CD14-positive monocyte (primary cell): Measurements from ENCODE around the gene MAPKAPK3. TPM values are rescaled to one million over a fixed set of nuclear protein-coding genes. Genes with fewer than 3 reads are reported as not detected.

Experiments used
- DNase-seq, 3 donors: peaks; one replicate each; pipeline ENCODE4 v3.0.0-alpha.2; 2011 to 2022
- H2AFZ ChIP-seq: 2 replicates; pipeline ENCODE4 v1.6.0; 2012; ENCODE audit warnings: mild to moderate bottlenecking, low read depth, low read length, inconsistent platforms; ENCODE audit not compliant: insufficient read depth, poor library complexity, severe bottlenecking
- H3K27ac ChIP-seq, 2 donors: 1 replicate in 1 of 2; 2 replicates in 1 of 2; pipeline ENCODE4 v1.5.1; 2012 to 2013; ENCODE audit warnings: low read length in 2 of 2, control low read depth in 1 of 2, inconsistent platforms in 1 of 2, low read depth in 1 of 2, mild to moderate bottlenecking in 1 of 2
- H3K27me3 ChIP-seq, 2 donors: one replicate each; pipeline versions ENCODE4 v1.6.0 to v1.6.1; 2011 to 2013; ENCODE audit warnings: low read length in 2 of 2; ENCODE audit not compliant: control insufficient read depth in 2 of 2, insufficient read depth in 2 of 2
- H3K36me3 ChIP-seq, 2 donors: replicated peaks in 1 of 2; 1 replicate in 1 of 2; 2 replicates in 1 of 2; pipeline versions ENCODE4 v1.5.1 to v1.6.1; 2012 to 2013; ENCODE audit warnings: low read length in 2 of 2, control low read depth in 1 of 2, inconsistent platforms in 1 of 2, mild to moderate bottlenecking in 1 of 2; ENCODE audit not compliant: insufficient read depth in 2 of 2, control insufficient read depth in 1 of 2
- H3K4me1 ChIP-seq, 2 donors: 1 replicate in 1 of 2; 2 replicates in 1 of 2; pipeline versions ENCODE4 v1.5.1 to v1.6.1; 2012 to 2013; ENCODE audit warnings: low read length in 2 of 2, control low read depth in 1 of 2, inconsistent platforms in 1 of 2, mild to moderate bottlenecking in 1 of 2, moderate library complexity in 1 of 2; ENCODE audit not compliant: insufficient read depth in 2 of 2, control insufficient read depth in 1 of 2
- H3K4me2 ChIP-seq: replicated peaks from 2 replicates; pipeline ENCODE3; 2012; ENCODE audit warnings: low read length, moderate library complexity, mild to moderate bottlenecking; ENCODE audit not compliant: poor library complexity, severe bottlenecking; ENCODE audit errors: extremely low read depth
- H3K4me3 ChIP-seq, 3 experiments: fragments of 200-600 bp in 1 of 3; sonication (generic) in 1 of 3; replicated peaks in 1 of 3; 1 replicate in 2 of 3; 2 replicates in 1 of 3; pipeline ENCODE4 v1.5.1; 2011 to 2013; ENCODE audit warnings: low read length in 3 of 3, mild to moderate bottlenecking in 3 of 3, control low read depth in 2 of 3, low read depth in 2 of 3, inconsistent platforms in 1 of 3, moderate library complexity in 1 of 3
- H3K79me2 ChIP-seq: 2 replicates; pipeline ENCODE4 v1.6.0; 2012; ENCODE audit warnings: mild to moderate bottlenecking, control low read depth, inconsistent platforms, low read length, moderate library complexity; ENCODE audit not compliant: insufficient read depth
- H3K9ac ChIP-seq: 2 replicates; pipeline ENCODE4 v1.6.0; 2017; ENCODE audit warnings: low read length, mild to moderate bottlenecking; ENCODE audit not compliant: insufficient read depth, poor library complexity, severe bottlenecking
- H3K9me3 ChIP-seq, 2 donors: replicated peaks in 1 of 2; 1 replicate in 1 of 2; 2 replicates in 1 of 2; pipeline versions ENCODE4 v1.5.1 to v1.6.1; 2012 to 2013; ENCODE audit warnings: low read length in 2 of 2, control low read depth in 1 of 2; ENCODE audit not compliant: control insufficient read depth in 1 of 2, insufficient read depth in 1 of 2
- H4K20me1 ChIP-seq: 2 replicates; pipeline ENCODE4 v1.6.0; 2012; ENCODE audit warnings: mild to moderate bottlenecking, low read length, control low read depth, moderate library complexity; ENCODE audit not compliant: insufficient read depth
- H3K27ac Mint-ChIP-seq, 7 donors: one replicate each; pipeline ENCODE4 v1.8.0; 2020; ENCODE audit warnings: mild to moderate bottlenecking in 7 of 7, mixed read lengths in 7 of 7, moderate library complexity in 6 of 7, inconsistent platforms in 2 of 7
- H3K27me3 Mint-ChIP-seq, 3 donors: one replicate each; pipeline ENCODE4 v1.8.0; 2021 to 2022; ENCODE audit warnings: low read depth in 3 of 3, mild to moderate bottlenecking in 3 of 3, mixed read lengths in 3 of 3, moderate library complexity in 3 of 3, inconsistent platforms in 1 of 3
- H3K36me3 Mint-ChIP-seq, 2 donors: one replicate each; pipeline ENCODE4 v1.8.0; 2020; ENCODE audit warnings: mixed read lengths in 2 of 2, inconsistent platforms in 1 of 2, mild to moderate bottlenecking in 1 of 2
- H3K4me1 Mint-ChIP-seq: one replicate; pipeline ENCODE4 v1.8.0; 2020; ENCODE audit warnings: mild to moderate bottlenecking, mixed read lengths
- H3K4me3 Mint-ChIP-seq, 2 donors: one replicate each; pipeline ENCODE4 v1.8.0; 2020; ENCODE audit warnings: mild to moderate bottlenecking in 2 of 2, mixed read lengths in 2 of 2, moderate library complexity in 1 of 2
- H3K9me3 Mint-ChIP-seq, 7 donors: one replicate each; pipeline ENCODE4 v1.8.0; 2020 to 2022; ENCODE audit warnings: mixed read lengths in 7 of 7, mild to moderate bottlenecking in 6 of 7, moderate library complexity in 6 of 7, inconsistent platforms in 2 of 7
- CTCF ChIP-seq: fragments of 200-600 bp; IDR thresholded peaks from one replicate; pipeline ENCODE4 v1.8.0; 2022; ENCODE audit warnings: antibody characterized with exemption, mild to moderate bottlenecking
- WGBS: methylation state at CpG from one replicate; pipeline ENCODE4 v1.1.5; 2013; ENCODE audit warnings: missing lambda C conversion rate; ENCODE audit not compliant: insufficient coverage; 5-methylcytosine and 5-hydroxymethylcytosine counted together
- intact Hi-C, 2 donors: fragments of 100-400 bp; cut with micrococcal nuclease; formaldehyde crosslinking; loops; one replicate each; pipeline versions ENCODE4 v1.15.0 to v1.15.1; 2023
- polyA plus RNA-seq, 3 donors: library from polyadenylated mRNA; depleted of rRNA in 1 of 3; unstranded in 2 of 3; stranded (reverse) in 1 of 3; fragments of 300-500 nt in 2 of 3; fragments of >200 nt in 1 of 3; fragmentation: Illumina TruSeq in 2 of 3; gene quantifications; 1 replicate in 2 of 3; 2 replicates in 1 of 3; pipeline ENCODE4 v1.2.3, GENCODE V29; 2012 to 2021

The MAPKAPK3 gene
- polyA plus RNA-seq, 3 donors = 173 to 252 (median 201) TPM

GRCh38 chr3:50657816-50658215 lies 40.9 kb downstream of the MAPKAPK3 start:
- H3K4me3 ChIP-seq = no peak overlapping the region
- H4K20me1 ChIP-seq = peaks cover 38% of the 10 kb centered on the region
- no peak overlapping the region for H3K27ac Mint-ChIP-seq
- H3K4me1 ChIP-seq = peaks cover 14 to 24% of the 10 kb centered on the region in 2 donors
- DNase-seq = no peak
- H3K27me3 ChIP-seq = no peaks in the 10 kb centered on the region
- no peaks in the 10 kb centered on the region for H3K36me3 ChIP-seq
- 100% methylated on average over 2 of the region's 3 CpGs for WGBS
- H3K4me1 Mint-ChIP-seq = peaks cover 35% of the 10 kb centered on the region
- no peak overlapping the region for H2AFZ ChIP-seq
- H3K9me3 Mint-ChIP-seq = no peaks in the 10 kb centered on the region
- H3K9ac ChIP-seq = no peak overlapping the region
- TF ChIP-seq CTCF = no peak
- no peaks in the 10 kb centered on the region for H3K9me3 ChIP-seq
- intact Hi-C loops = loop anchor here in 1 of 2 donors (10.0 kb wide), 1 partner anchor 83 kb away; no protein-coding TSS in a partner anchor
- no peak overlapping the region for H3K4me3 Mint-ChIP-seq
- no peak overlapping the region for H3K27ac ChIP-seq
- no peaks in the 10 kb centered on the region for H3K79me2 ChIP-seq
- no peak overlapping the region for H3K4me2 ChIP-seq
- peaks cover 2 to 9% (median 5%) of the 10 kb centered on the region in 3 donors for H3K27me3 Mint-ChIP-seq
- no peaks in the 10 kb centered on the region for H3K36me3 Mint-ChIP-seq

GRCh38 chr3:50658416-50658815 lies 41.5 kb downstream of the MAPKAPK3 start:
- no peak overlapping the region for H3K27ac Mint-ChIP-seq
- Histone ChIP-seq H3K4me2 (no peak overlapping the region), H3K4me1 (peaks cover 20 to 30% of the 10 kb centered on the region in 2 donors), H3K79me2 (no peaks in the 10 kb centered on the region), H4K20me1 (peaks cover 32% of the 10 kb centered on the region), H3K27ac (no peak overlapping the region), H3K9me3 (no peaks in the 10 kb centered on the region), H3K36me3 (no peaks in the 10 kb centered on the region), H3K4me3 (no peak overlapping the region), H3K27me3 (no peaks in the 10 kb centered on the region), H3K9ac (no peak overlapping the region), H2AFZ (no peak overlapping the region)
- H3K27me3 Mint-ChIP-seq = peaks cover 2 to 8% (median 5%) of the 10 kb centered on the region in 3 donors
- no peak overlapping the region for H3K4me3 Mint-ChIP-seq
- no peaks in the 10 kb centered on the region for H3K36me3 Mint-ChIP-seq
- no peak for DNase-seq
- no peak for TF ChIP-seq CTCF
- H3K9me3 Mint-ChIP-seq = no peaks in the 10 kb centered on the region
- 98% methylated on average over 4 of the region's 6 CpGs for WGBS
- intact Hi-C loops = loop anchor here in 1 of 2 donors (10.0 kb wide), 1 partner anchor 84 kb away; no protein-coding TSS in a partner anchor
- peaks cover 38% of the 10 kb centered on the region for H3K4me1 Mint-ChIP-seq
